ENCODE data around the gene KRTAP5-1.

DNA sequence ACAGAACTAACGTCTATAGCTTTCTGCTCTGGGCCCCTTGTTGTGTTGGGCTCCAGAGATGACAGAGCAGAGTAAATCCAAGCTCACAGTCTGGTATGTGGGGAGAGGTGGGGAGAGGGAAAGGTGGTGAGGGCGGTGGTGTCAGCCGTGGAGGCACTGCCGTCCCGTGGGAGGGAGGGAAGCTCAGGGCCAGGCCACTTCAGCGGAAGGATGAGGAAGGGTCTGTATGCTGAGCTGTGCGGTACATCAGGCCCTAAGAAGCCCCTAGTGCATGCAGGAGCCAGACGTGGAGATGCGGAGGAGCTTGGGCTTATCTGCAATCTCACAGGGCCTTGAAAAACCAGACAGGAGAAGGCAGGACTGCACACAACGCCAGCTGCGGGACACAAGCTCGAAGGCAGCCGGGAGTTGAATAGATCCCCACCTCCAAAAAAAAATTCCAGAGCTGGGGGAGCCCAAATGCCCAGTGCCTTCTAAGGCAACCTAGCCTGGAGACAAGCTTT lies 46.0 kb upstream of the KRTAP5-1 start:
- TF ChIP-seq, protein P1, sequence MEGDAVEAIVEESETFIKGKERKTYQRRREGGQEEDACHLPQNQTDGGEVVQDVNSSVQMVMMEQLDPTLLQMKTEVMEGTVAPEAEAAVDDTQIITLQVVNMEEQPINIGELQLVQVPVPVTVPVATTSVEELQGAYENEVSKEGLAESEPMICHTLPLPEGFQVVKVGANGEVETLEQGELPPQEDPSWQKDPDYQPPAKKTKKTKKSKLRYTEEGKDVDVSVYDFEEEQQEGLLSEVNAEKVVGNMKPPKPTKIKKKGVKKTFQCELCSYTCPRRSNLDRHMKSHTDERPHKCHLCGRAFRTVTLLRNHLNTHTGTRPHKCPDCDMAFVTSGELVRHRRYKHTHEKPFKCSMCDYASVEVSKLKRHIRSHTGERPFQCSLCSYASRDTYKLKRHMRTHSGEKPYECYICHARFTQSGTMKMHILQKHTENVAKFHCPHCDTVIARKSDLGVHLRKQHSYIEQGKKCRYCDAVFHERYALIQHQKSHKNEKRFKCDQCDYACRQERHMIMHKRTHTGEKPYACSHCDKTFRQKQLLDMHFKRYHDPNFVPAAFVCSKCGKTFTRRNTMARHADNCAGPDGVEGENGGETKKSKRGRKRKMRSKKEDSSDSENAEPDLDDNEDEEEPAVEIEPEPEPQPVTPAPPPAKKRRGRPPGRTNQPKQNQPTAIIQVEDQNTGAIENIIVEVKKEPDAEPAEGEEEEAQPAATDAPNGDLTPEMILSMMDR (IDR thresholded peaks at IDR 0.05 in 4 of 5, conservative IDR thresholded peaks at IDR 0.05 in 1 of 5) = no peak
- no peak for TF ChIP-seq POLR2A (IDR thresholded peaks at IDR 0.05)
